Hepatocyte (in vitro differentiated cells): ENCODE data around the gene SRCIN1. TPM values are rescaled to one million over a fixed set of nuclear protein-coding genes. Genes with fewer than 3 reads are reported as not detected.

Source experiments
- DNase-seq: peaks from one replicate; pipeline ENCODE4 v3.0.0-alpha.2; 2016; ENCODE audit warnings: low spot score
- H2AFZ ChIP-seq: fragments of 200-600 bp; sonication (generic); 2 replicates; pipeline ENCODE4 v1.6.0; 2016; ENCODE audit warnings: antibody characterized with exemption, mild to moderate bottlenecking
- H3K27ac ChIP-seq: fragments of 200-600 bp; sonication (generic); 2 replicates; pipeline ENCODE4 v1.5.1; 2016; ENCODE audit warnings: mild to moderate bottlenecking
- H3K27me3 ChIP-seq: fragments of 200-600 bp; sonication (generic); 2 replicates; pipeline ENCODE4 v1.6.1; 2016
- H3K36me3 ChIP-seq: fragments of 200-600 bp; sonication (generic); replicated peaks from 2 replicates; pipeline ENCODE4 v1.5.1; 2016; ENCODE audit warnings: low read depth; ENCODE audit not compliant: insufficient read depth
- H3K4me1 ChIP-seq: fragments of 200-600 bp; sonication (generic); 2 replicates; pipeline ENCODE4 v1.5.1; 2016; ENCODE audit warnings: mild to moderate bottlenecking, moderate library complexity; ENCODE audit not compliant: insufficient read depth
- H3K4me2 ChIP-seq: fragments of 200-600 bp; sonication (generic); 2 replicates; pipeline ENCODE4 v1.6.0; 2016
- H3K4me3 ChIP-seq: fragments of 200-600 bp; sonication (generic); 2 replicates; pipeline ENCODE4 v1.5.1; 2016; ENCODE audit warnings: mild to moderate bottlenecking
- H3K79me2 ChIP-seq: fragments of 200-600 bp; sonication (generic); 2 replicates; pipeline ENCODE4 v1.6.0; 2017; ENCODE audit warnings: mild to moderate bottlenecking
- H3K9me2 ChIP-seq: fragments of 200-600 bp; sonication (generic); replicated peaks from 2 replicates; pipeline ENCODE4 v1.6.0; 2017; ENCODE audit warnings: mild to moderate bottlenecking; ENCODE audit not compliant: insufficient read depth
- H3K9me3 ChIP-seq: fragments of 200-600 bp; sonication (generic); 2 replicates; pipeline ENCODE4 v1.5.1; 2016; ENCODE audit warnings: low read depth, mild to moderate bottlenecking
- H4K20me1 ChIP-seq: fragments of 200-600 bp; sonication (generic); 2 replicates; pipeline ENCODE4 v1.6.0; 2016; ENCODE audit warnings: mild to moderate bottlenecking; ENCODE audit not compliant: insufficient read depth, poor library complexity, severe bottlenecking
- CTCF ChIP-seq: fragments of 200-600 bp; sonication (generic); IDR thresholded peaks from 2 replicates; pipeline ENCODE4 v1.5.1; 2016; ENCODE audit warnings: antibody characterized with exemption, mild to moderate bottlenecking; ENCODE audit not compliant: poor library complexity
- EZH2 ChIP-seq: fragments of 200-600 bp; sonication (generic); IDR thresholded peaks from 2 replicates; pipeline ENCODE4 v1.6.1; 2016; ENCODE audit warnings: antibody characterized with exemption, mild to moderate bottlenecking, borderline replicate concordance
- EZH2phosphoT487 ChIP-seq: fragments of 200-600 bp; sonication (generic); IDR thresholded peaks from one replicate; pipeline ENCODE4 v1.6.1; 2018; ENCODE audit warnings: antibody characterized with exemption, mild to moderate bottlenecking, low read depth, moderate library complexity; ENCODE audit not compliant: unreplicated experiment, severe bottlenecking
- WGBS: methylation state at CpG from one replicate; pipeline ENCODE4 v1.1.6; 2016; ENCODE audit warnings: low lambda C conversion rate; ENCODE audit errors: missing lambda C conversion rate; 5-methylcytosine and 5-hydroxymethylcytosine counted together
- polyA plus RNA-seq: library from polyadenylated mRNA; unstranded; fragments of >200 nt; fragmentation: Nextera tagmentation; extraction: Ambion mirVana; gene quantifications from 2 replicates; pipeline ENCODE4 v1.2.1, GENCODE V29; 2016
- total RNA-seq: library from RNA; depleted of rRNA; stranded (reverse); fragments of >200 nt; gene quantifications from 2 replicates; pipeline ENCODE4 v1.2.3, GENCODE V29; 2014

Gene SRCIN1
- total and polyA plus RNA-seq, 2 experiments from 2014 or later = 0.82 to 0.90 TPM

- no peaks in the 10 kb centered on the region for H3K27me3 ChIP-seq
- no peak for TF ChIP-seq EZH2phosphoT487
- no peak for TF ChIP-seq EZH2
- no peaks in the 10 kb centered on the region for H3K36me3 ChIP-seq
Observed at GRCh38 chr17:38617074-38617860, 11.5 kb upstream of the SRCIN1 start.

GRCh38 chr17:38616361-38616760 lies 10.6 kb upstream of the SRCIN1 start:
- Histone ChIP-seq H3K79me2 (no peaks in the 10 kb centered on the region), H3K4me1 (no peaks in the 10 kb centered on the region), H3K4me2 (no peak overlapping the region), H3K36me3 (no peaks in the 10 kb centered on the region), H2AFZ (no peak overlapping the region), H4K20me1 (no peaks in the 10 kb centered on the region), H3K27ac (no peak overlapping the region), H3K27me3 (no peaks in the 10 kb centered on the region), H3K4me3 (no peak overlapping the region), H3K9me2 (no peaks in the 10 kb centered on the region), H3K9me3 (no peaks in the 10 kb centered on the region)
- TF ChIP-seq EZH2 = no peak
- TF ChIP-seq CTCF = no peak
- no peak for TF ChIP-seq EZH2phosphoT487
- WGBS = 73% methylated on average over 5 of the region's 5 CpGs
- no peak for DNase-seq

More at GRCh38 chr17:38617074-38617860, 11.5 kb upstream of the SRCIN1 start:
- H3K9me2 ChIP-seq = no peaks in the 10 kb centered on the region
- no peaks in the 10 kb centered on the region for H3K4me1 ChIP-seq
- H3K9me3 ChIP-seq = no peaks in the 10 kb centered on the region
- no peaks in the 10 kb centered on the region for H4K20me1 ChIP-seq
- H3K4me2 ChIP-seq = no peak overlapping the region
- no peaks in the 10 kb centered on the region for H3K79me2 ChIP-seq
- no peak overlapping the region for H3K4me3 ChIP-seq
- H2AFZ ChIP-seq = no peak overlapping the region
- 83% methylated on average over 18 of the region's 19 CpGs for WGBS
- no peak overlapping the region for H3K27ac ChIP-seq
- DNase-seq = no peak

- DNase-seq = peak; percentile 44
- TF ChIP-seq EZH2phosphoT487 = no peak
- TF ChIP-seq EZH2 = no peak
- TF ChIP-seq CTCF = no peak
- H3K27me3 ChIP-seq = peaks cover 9% of the 10 kb centered on the region
- no peak overlapping the region for H2AFZ ChIP-seq
- 70% methylated on average over 7 of the region's 7 CpGs for WGBS
- H3K79me2 ChIP-seq = no peaks in the 10 kb centered on the region
- no peaks in the 10 kb centered on the region for H3K4me1 ChIP-seq
- H3K27ac ChIP-seq = no peak overlapping the region
- no peaks in the 10 kb centered on the region for H4K20me1 ChIP-seq
- H3K36me3 ChIP-seq = no peaks in the 10 kb centered on the region
- peak overlapping the region; percentile 3 for H3K4me2 ChIP-seq
- no peaks in the 10 kb centered on the region for H3K9me3 ChIP-seq
- H3K4me3 ChIP-seq = no peak overlapping the region
- H3K9me2 ChIP-seq = no peaks in the 10 kb centered on the region
Observed at GRCh38 chr17:38613981-38614779, 8.4 kb upstream of the SRCIN1 start.

GRCh38 chr17:38613525-38613980 lies 7.8 kb upstream of the SRCIN1 start:
- no peak overlapping the region for H3K27ac ChIP-seq
- H2AFZ ChIP-seq = no peak overlapping the region
- no peak for DNase-seq
- peaks cover 14% of the 10 kb centered on the region for H3K27me3 ChIP-seq
- no peaks in the 10 kb centered on the region for H3K4me1 ChIP-seq
- TF ChIP-seq EZH2phosphoT487 (no peak), CTCF (no peak), EZH2 (no peak)
- H3K9me2 ChIP-seq = no peaks in the 10 kb centered on the region
- H3K79me2 ChIP-seq = no peaks in the 10 kb centered on the region
- no peaks in the 10 kb centered on the region for H3K9me3 ChIP-seq
- H4K20me1 ChIP-seq = no peaks in the 10 kb centered on the region
- no peak overlapping the region for H3K4me3 ChIP-seq
- H3K36me3 ChIP-seq = no peaks in the 10 kb centered on the region
- 91% methylated on average over 2 of the region's 2 CpGs for WGBS
- H3K4me2 ChIP-seq = peak overlapping the region; percentile 3
